ENCODE results near the gene ZMIZ1.
A peak's percentile ranks its signal among the peaks of the same experiment; 100 is the strongest.

Gene ZMIZ1

GRCh38 chr10:79137300-79137756 lies 68.6 kb downstream of the ZMIZ1 start:
- DNase-seq (ENCODE audit: low read depth in 2 of 2): no peak

- DNase-seq (ENCODE audit: low read depth in 2 of 2): peak; percentile 5 to 6
These were observed 69.1 kb downstream of the ZMIZ1 start for GRCh38 chr10:79137826-79138225.

GRCh38 chr10:79138449-79139123 lies 69.8 kb downstream of the ZMIZ1 start:
- DNase-seq (ENCODE audit: low read depth in 2 of 2): no peak

- no peak for DNase-seq (ENCODE audit: low read depth in 2 of 2)
These were observed 70.5 kb downstream of the ZMIZ1 start for GRCh38 chr10:79139124-79139835.

- DNase-seq (ENCODE audit: low read depth in 2 of 2): no peak
These were observed 71.5 kb downstream of the ZMIZ1 start for GRCh38 chr10:79140085-79140793.

GRCh38 chr10:79140855-79141254 lies 72.1 kb downstream of the ZMIZ1 start:
- no peak for DNase-seq (ENCODE audit: low read depth in 2 of 2)

- DNase-seq (ENCODE audit: low read depth in 2 of 2): no peak
These were observed 73.3 kb downstream of the ZMIZ1 start for GRCh38 chr10:79142064-79142491.

- no peak for DNase-seq (ENCODE audit: low read depth in 2 of 2)
These were observed 74.0 kb downstream of the ZMIZ1 start for GRCh38 chr10:79142522-79143309.

- no peak for DNase-seq (ENCODE audit: low read depth in 2 of 2)
These were observed 75.1 kb downstream of the ZMIZ1 start for GRCh38 chr10:79143879-79144278.

GRCh38 chr10:79144351-79145173 lies 75.8 kb downstream of the ZMIZ1 start:
- no peak for DNase-seq (ENCODE audit: low read depth in 2 of 2)

GRCh38 chr10:79145174-79145483 lies 76.4 kb downstream of the ZMIZ1 start:
- DNase-seq (ENCODE audit: low read depth in 2 of 2): no peak

- DNase-seq (ENCODE audit: low read depth in 2 of 2): no peak
These were observed 77.0 kb downstream of the ZMIZ1 start for GRCh38 chr10:79145517-79146470.

GRCh38 chr10:79146611-79147130 lies 77.9 kb downstream of the ZMIZ1 start:
- DNase-seq (ENCODE audit: low read depth in 2 of 2): no peak

GRCh38 chr10:79147306-79147705 lies 78.5 kb downstream of the ZMIZ1 start:
- DNase-seq (ENCODE audit: low read depth in 2 of 2): no peak

GRCh38 chr10:79147796-79148451 lies 79.2 kb downstream of the ZMIZ1 start:
- DNase-seq (ENCODE audit: low read depth in 2 of 2): no peak

- DNase-seq (ENCODE audit: low read depth in 2 of 2): no peak
These were observed 79.9 kb downstream of the ZMIZ1 start for GRCh38 chr10:79148452-79149344.

- DNase-seq (ENCODE audit: low read depth in 2 of 2): no peak
These were observed 80.5 kb downstream of the ZMIZ1 start for GRCh38 chr10:79149345-79149661.
